ENCODE results near the gene SLC6A5. TPM values are rescaled to one million over a fixed set of nuclear protein-coding genes. Genes with fewer than 3 reads are reported as not detected.

SLC6A5 gene
- total RNA-seq, 1 donor from 2014 or later = 2.2 TPM

DNA sequence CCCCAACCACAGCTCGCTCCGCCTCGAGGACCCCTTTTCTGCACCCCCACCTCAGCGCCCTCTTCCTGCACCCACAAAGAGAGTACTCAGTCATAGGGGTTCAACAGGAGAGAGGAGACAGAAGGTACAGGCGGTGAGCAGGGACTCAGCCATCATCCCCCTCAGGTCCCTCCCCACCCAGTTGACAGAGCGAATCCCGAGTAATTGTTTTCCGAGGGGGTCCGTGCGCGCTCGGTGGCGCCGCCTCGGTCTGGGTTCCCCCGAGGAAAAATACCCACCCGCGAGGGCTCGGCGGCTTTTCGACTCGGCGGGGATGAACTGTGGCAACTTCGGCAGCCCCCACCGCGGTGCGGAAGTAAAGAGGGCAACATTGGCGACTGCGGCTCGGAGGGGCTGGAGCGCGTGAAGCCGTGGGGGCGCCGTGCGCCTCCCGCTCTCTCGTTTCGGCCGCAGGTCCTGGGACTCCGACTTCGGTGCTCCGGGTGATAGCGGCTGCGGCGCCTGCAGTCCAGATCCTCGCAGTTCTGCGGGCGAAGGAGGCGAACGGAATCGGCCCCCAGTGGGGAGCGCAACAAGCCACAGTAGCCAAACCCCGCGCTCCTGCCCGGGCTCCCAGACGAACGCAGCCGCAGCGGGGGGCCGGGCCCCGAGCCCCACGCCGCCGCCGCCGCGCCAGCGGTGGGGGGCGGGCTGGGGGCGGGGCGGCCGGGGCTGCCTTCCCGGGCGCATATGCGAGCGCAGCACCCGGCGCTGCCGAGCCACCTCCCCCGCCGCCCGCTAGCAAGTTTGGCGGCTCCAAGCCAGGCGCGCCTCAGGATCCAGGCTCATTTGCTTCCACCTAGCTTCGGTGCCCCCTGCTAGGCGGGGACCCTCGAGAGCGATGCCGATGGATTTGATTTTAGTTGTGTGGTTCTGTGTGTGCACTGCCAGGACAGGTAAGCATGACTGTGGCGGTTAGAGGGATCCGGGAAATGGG, 69.7 kb downstream of the SLC6A5 start, which contains the start of gene NELL1:
NELL1 (plus strand) TSS at position 743 of the 976 bp plus-strand sequence.
- DNase-seq (ENCODE audit: low spot score) = no peak

DNA sequence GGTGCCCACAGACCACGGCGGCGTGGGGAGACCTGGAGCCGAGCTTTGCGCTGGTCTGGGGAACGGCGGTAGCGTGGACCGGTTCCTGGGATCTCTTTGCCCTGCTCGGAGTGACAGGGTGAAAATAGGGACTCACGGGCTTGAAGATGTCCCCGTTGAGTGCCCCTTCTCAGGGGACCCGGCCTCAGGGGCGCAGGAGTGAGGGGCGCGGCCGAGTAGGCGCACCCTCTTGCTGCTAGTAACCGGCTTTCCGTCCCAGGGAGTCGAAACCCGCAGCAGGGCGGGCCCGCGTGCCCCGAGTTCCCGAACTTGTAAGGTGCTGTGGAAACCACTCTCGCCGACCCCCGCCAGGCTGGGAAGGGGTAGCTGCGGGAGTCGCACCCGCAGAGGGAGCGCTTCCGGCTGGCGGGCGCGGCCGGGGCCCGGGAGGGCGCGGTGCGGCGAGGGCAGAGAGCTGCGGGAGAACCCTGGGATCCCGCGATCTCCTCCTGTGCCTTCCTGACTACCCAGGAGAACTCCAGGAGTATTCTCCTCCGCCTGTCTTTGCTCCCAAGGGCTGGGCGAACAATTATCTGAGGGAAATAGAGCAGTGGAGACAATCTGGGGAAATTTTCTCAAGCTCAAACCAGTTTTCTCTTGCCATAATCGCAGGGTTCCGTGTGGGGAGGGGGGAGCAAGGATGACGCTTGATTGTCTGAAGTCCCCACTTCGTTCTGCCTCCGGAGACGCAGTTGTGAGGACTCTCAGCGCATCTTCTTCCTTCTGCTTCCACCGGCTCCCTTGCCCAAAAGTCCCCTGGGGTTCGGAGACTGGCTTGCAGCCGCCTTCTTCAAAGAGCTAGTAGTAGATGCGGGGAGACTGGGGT, 70.6 kb downstream of the SLC6A5 start:
- no peak for DNase-seq (ENCODE audit: low spot score)

DNA sequence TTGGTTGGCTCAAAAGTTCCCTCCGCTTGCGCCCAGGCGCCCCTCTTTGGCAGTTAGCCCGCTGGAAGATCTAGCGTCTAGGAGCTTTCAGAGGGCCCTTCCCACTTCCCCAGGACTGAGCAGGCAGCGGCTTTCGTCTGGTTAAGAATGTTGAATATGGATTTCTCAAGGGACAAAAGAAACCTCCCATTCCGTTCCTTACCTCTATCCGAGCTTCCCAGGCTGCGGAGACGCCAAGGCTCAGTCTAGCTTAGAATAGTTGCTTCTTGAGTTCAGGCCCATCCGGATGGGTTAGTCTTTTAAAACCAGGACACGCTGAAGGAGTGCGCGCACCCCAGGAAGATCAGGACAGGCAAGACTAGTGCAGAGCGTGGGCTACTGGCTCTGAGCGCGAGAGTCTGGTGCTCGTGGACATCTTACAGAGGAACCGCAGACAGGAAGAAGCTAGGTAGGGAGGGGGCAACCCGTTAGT, 71.6 kb downstream of the SLC6A5 start:
- DNase-seq (ENCODE audit: low spot score) = no peak

DNA sequence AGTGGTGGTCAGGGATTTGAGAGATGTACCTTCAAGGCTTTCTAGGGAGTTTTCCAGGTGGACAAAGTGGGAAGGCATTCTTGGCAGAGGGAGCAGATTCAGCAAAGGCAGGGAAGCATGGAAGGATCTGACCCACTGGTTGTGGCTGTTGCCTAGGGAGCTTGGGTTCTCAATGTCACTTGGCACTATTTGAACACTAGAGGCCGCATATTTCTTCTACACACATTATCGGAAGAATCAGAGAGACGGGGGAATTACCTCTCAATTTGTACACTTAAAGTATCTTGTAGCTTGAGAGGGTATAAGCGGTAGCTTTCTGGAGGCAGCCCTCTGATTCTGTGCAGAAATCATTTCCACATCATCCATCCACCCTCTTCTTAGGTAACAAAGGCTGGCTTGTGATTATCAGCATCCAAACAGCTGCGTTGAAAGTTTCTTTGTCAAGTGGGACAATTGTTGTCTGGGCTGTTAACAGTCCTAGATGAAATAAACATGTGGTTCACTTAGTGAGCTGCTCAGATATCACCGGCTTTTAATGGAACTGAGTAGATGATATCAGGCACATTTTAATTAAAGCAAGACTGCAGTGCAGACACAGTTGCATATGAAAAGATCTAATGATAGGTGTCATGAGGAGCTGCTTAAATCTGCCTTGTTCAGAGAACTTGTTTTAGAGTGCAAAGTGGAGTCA, 72.6 kb downstream of the SLC6A5 start:
- DNase-seq (ENCODE audit: low spot score) = no peak

DNA sequence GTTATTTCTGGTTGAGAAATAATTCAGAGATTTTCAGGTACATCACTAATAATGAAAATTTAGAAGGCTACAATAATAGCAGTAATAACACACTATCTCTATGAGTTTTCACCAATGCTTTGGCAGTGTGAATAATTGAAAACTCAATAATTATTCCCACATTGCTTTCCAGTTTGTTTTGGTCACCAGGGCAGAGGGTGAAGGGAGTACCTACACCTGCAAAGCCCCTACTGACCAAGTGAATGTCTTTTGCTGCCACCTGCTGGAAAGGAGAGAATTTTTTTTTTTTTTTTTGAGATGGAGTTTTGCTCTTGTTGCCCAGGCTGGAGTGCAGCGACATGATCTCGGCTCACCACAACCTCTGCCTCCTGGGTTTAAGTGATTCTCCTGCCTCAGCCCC, 73.2 kb downstream of the SLC6A5 start:
- no peak for DNase-seq (ENCODE audit: low spot score)

DNA sequence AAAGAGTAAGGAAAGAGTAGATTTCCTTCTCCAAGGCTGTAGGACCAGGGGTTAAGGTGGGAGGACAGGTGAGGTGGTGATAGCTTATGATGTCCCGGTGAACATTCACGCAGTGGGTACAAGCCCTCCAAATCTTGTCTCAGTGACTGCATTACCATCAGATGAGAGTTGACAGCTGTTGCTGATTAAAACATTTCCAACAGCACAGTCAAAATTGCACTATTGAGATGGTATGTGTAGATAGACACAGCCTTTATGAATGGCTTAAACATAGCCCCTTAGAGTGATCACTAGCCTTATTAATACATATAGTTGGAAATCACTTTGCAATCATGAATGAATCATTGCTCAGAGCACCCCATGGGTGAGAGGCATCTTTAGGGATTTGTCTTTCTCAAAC, 77.2 kb downstream of the SLC6A5 start:
- DNase-seq (ENCODE audit: low spot score) = no peak

DNA sequence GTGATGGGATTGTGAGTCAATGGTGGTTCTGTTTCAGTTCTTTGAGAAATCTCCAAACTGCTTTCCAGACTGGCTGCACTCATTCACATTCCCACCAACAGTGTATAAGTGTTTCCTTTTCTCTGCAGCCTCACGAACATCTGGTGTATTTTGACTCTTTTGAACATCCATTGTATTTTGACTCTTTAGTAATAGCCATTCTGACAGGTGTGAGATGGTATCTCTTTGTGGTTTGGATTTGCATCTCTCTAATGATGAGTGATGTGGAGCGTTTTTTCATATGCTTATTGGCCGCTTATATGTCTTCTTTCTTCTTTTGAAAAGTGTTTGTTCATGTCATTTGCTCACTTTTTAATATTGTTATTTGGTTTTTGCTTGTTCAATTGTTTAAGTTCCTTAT, 89.4 kb downstream of the SLC6A5 start:
- no peak for DNase-seq (ENCODE audit: low spot score)

DNA sequence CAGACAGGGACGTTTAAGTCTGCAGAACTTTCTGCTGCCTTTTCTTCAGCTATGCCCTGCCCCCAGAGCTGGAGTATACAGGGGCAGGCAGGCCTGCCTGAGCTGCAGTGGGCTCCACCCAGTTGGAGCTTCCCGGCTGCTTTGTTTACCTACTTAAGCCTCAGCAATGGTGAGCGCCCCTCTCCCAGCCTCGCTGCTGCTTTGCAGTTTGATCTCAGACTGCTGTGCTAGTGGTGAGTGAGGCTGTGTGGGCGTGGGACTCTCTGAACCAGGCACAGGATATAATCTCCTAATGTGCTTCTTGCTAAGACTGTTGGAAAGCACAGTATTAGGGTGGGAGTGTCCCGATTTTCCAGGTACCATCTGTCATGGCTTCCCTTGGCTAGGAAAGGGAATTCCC, 108.5 kb downstream of the SLC6A5 start:
- no peak for DNase-seq (ENCODE audit: low spot score)

Other genes starting within 250 kb of the SLC6A5 start
- gene HTATIP2, start 235.9 kb upstream of the SLC6A5 start, total RNA-seq (ENCODE audit: insufficient read depth, low replicate concordance) = 21.7 TPM
- 13.7 TPM for gene PRMT3, start 211.9 kb upstream of the SLC6A5 start, total RNA-seq (ENCODE audit: insufficient read depth, low replicate concordance)
- 4.3 TPM for gene NELL1, start 70.0 kb downstream of the SLC6A5 start, total RNA-seq (ENCODE audit: insufficient read depth, low replicate concordance)

Measured in umbilical cord (tissue), 2 donors.